Nephron progenitor cell (in vitro differentiated cells): ENCODE results near the gene PPM1L.
"Not testable (repeated sequence)": the region's sequence is repeated elsewhere in the genome, so short reads cannot be mapped to it uniquely, and the experiment has no call there.

Experiments used
- DNase-seq: peaks from one replicate; pipeline ENCODE4 v3.0.0; 2021
- H3K27ac Mint-ChIP-seq: 2 replicates; pipeline ENCODE4 v1.8.0; 2021; ENCODE audit warnings: mild to moderate bottlenecking, moderate library complexity, mixed read lengths
- H3K27me3 Mint-ChIP-seq: 2 replicates; pipeline ENCODE4 v1.8.0; 2021; ENCODE audit warnings: mild to moderate bottlenecking, low read depth, mixed read lengths; ENCODE audit not compliant: poor library complexity
- H3K36me3 Mint-ChIP-seq: 2 replicates; pipeline ENCODE4 v1.8.0; 2021; ENCODE audit warnings: low read depth, mixed read lengths
- H3K4me1 Mint-ChIP-seq: 2 replicates; pipeline ENCODE4 v1.8.0; 2021; ENCODE audit warnings: mixed read lengths
- H3K4me3 Mint-ChIP-seq: 2 replicates; pipeline ENCODE4 v1.8.0; 2021; ENCODE audit warnings: mild to moderate bottlenecking, moderate library complexity, mixed read lengths
- H3K9me3 Mint-ChIP-seq: 2 replicates; pipeline ENCODE4 v1.8.0; 2021; ENCODE audit warnings: mild to moderate bottlenecking, moderate library complexity, mixed read lengths
- CTCF ChIP-seq: fragments of 200-600 bp; sonication (generic); IDR thresholded peaks from 2 replicates; pipeline ENCODE4 v1.5.0; 2021; ENCODE audit warnings: antibody characterized with exemption

The PPM1L gene

DNA sequence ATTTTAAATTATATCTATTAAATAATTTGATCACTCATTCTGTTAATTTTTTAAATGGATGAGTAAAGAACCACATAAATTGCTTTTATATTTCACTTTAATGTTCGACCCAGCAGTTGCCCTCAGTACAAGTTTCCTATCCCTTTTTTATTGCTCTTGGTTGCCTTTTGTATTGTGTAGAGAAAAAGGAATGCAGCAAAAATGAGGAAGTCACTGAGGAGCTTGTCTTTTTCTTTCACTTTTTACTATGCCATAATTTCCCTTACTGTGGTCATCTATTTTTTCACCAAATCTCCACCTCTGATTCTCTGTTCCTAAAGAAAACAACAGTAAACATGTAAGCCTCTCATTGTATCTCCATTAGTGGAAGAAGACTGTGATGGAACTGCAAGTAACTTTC, 226.5 kb downstream of the PPM1L start:
- no peak for DNase-seq
- Mint-ChIP-seq H3K4me3 (no peak overlapping the region), H3K27me3 (no peaks in the 10 kb centered on the region), H3K36me3 (peaks cover 9% of the 10 kb centered on the region), H3K9me3 (peaks cover 22% of the 10 kb centered on the region), H3K4me1 (no peaks in the 10 kb centered on the region), H3K27ac (no peak overlapping the region)
- TF ChIP-seq CTCF = no peak

DNA sequence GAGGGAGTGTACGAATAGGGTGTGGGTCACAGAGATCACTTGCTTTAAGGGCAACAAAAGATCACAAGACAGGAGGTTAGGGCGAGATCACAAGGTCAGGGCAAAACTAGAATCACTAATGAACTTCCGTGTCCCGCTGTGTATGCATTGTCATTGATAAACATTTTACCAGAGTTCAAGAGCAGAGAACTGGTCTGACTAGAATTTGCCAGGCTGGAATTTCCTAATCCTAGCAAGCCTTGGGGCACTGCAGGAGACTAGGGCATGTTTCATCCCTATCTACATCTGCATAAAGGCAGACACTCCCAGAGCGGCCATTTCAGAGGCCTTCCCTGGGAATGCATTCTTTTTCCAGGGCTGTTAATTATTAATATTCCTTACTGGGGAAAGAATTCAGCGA, 227.9 kb downstream of the PPM1L start:
- H3K27me3 Mint-ChIP-seq, H3K4me3 Mint-ChIP-seq, H3K36me3 Mint-ChIP-seq, DNase-seq, H3K4me1 Mint-ChIP-seq, H3K27ac Mint-ChIP-seq: not testable (repeated sequence)
- H3K9me3 Mint-ChIP-seq = peaks cover 22% of the 10 kb centered on the region

GRCh38 chr3:160986069-160986468, 230.0 kb downstream of the PPM1L start:
- DNase-seq = no peak
- Mint-ChIP-seq H3K4me1 (no peaks in the 10 kb centered on the region), H3K9me3 (peaks cover 22% of the 10 kb centered on the region), H3K36me3 (peaks cover 9% of the 10 kb centered on the region), H3K4me3 (no peak overlapping the region), H3K27me3 (no peaks in the 10 kb centered on the region), H3K27ac (no peak overlapping the region)
- no peak for TF ChIP-seq CTCF

DNA sequence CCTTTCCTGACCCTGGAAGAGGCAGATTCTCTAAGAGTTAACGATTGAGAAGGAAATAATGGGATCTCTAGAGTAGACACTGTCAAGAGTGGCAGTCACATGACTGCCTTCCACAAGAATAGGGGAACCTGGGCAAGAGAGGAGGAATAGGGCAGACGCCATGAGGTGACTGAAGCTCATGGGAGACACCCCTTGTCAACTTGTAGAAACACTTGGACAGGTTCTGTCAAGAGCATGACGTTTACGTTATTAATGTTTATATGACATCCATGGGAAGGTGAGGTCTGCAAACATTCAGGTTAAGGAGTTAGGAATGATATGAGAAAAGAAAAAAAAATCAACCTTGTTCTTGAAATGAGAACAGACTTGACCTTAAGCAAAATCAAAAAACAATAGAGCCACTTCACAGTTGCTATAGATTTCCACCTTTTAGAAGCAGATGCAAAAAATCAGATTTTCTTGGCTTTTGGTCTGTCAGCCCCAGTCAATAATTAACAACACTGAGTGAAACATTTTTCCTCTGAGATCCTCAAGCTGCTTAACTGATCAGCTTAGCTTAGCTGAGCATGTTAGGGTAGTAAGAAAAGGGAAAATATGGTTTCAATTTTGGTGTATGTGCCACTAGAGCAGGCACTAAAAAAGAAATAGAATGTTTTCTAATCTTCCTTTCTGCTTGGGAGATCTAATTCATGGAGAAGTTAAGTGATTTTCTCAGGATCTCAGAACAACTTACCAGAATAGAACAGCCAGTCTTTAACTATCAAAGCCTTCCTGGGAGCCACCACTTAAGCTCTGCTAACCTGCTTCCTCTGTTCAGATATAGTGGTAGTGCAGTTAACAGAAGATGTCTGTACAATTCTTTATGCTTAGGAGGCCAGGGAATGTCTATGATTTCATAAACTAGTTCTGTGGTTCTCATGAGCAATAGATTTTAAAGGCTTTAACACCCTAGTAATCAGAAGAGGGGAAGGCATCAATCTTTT, 232.2 kb downstream of the PPM1L start:
- no peaks in the 10 kb centered on the region for H3K4me1 Mint-ChIP-seq
- peaks cover 8% of the 10 kb centered on the region for H3K9me3 Mint-ChIP-seq
- TF ChIP-seq CTCF = no peak
- H3K36me3 Mint-ChIP-seq = no peaks in the 10 kb centered on the region
- no peak overlapping the region for H3K4me3 Mint-ChIP-seq
- no peak for DNase-seq
- H3K27ac Mint-ChIP-seq = peak overlapping the region; percentile 32
- no peaks in the 10 kb centered on the region for H3K27me3 Mint-ChIP-seq

- H3K36me3 Mint-ChIP-seq = peaks cover under 1% of the 10 kb centered on the region
- H3K9me3 Mint-ChIP-seq = no peaks in the 10 kb centered on the region
- no peak overlapping the region for H3K4me3 Mint-ChIP-seq
- DNase-seq = no peak
- no peak for TF ChIP-seq CTCF
- no peaks in the 10 kb centered on the region for H3K27me3 Mint-ChIP-seq
- no peak overlapping the region for H3K27ac Mint-ChIP-seq
- no peaks in the 10 kb centered on the region for H3K4me1 Mint-ChIP-seq
Observed at GRCh38 chr3:160990446-160990845, 234.4 kb downstream of the PPM1L start.

DNA sequence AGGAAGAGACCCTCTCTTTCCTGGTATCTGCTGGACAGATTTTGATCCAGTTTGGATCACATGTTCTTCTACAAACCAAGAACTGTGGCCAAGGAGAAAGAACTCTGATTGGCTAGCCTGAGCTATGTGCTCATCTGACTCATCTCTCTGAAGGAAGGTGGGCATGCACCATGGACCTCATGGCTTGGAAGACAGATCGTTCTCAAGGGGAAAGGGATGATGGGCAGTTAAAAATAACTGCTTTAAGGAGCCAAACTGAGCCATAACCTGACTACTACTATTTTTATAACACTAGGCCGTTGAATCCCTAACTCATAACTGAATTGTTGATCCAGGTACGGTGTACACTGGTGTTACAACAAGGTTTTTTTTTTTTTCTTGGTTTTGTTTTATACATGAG, 236.7 kb downstream of the PPM1L start:
- no peak for TF ChIP-seq CTCF
- no peak for DNase-seq
- Mint-ChIP-seq H3K36me3 (peaks cover 5% of the 10 kb centered on the region), H3K4me1 (no peaks in the 10 kb centered on the region), H3K4me3 (no peak overlapping the region), H3K27ac (no peak overlapping the region), H3K9me3 (no peaks in the 10 kb centered on the region), H3K27me3 (no peaks in the 10 kb centered on the region)
